Dermis microvascular lymphatic vessel endothelial cell (primary cell): ENCODE measurements around the gene GID8. TPM values are rescaled to one million over a fixed set of nuclear protein-coding genes. Genes with fewer than 3 reads are reported as not detected.

Experiments
- DNase-seq, 2 donors: peaks; one replicate each; pipeline versions ENCODE4 v3.0.0 to v3.0.0-alpha.2; 2010; ENCODE audit warnings: low read depth in 2 of 2
- total RNA-seq: library from RNA; depleted of rRNA; stranded (reverse); fragments of >200 nt; gene quantifications from 2 replicates; pipeline ENCODE4 v1.2.1, GENCODE V29; 2014

GID8 gene
- total RNA-seq, 1 donor from 2014 or later: 34.8 TPM

- peak; percentile 73 for DNase-seq
Measured at GRCh38 chr20:62921119-62921687, 16.7 kb upstream of the GID8 start.

DNA sequence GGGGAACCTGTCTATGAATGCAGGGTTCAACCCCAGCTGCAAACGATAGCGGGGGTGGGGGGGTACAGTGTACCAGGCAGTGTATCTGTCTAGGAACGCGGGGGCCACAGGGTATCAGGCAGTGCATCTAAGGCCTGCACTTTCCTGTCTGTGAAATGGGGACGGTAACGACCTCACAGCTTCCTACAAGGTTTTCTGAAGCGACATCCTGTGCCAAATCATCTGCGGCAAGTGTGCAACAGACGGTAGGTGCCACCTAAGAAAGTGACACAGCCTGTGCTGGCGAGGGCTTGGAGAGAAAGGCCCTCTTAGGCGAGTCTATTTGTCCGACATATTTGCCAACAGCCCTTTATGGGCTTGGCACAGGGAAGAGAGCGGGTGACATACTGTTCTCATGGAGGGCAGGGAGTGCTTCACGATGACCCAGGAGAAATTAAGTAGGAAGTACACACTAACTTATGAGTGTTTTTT, 15.5 kb upstream of the GID8 start:
- DNase-seq: no peak

DNA sequence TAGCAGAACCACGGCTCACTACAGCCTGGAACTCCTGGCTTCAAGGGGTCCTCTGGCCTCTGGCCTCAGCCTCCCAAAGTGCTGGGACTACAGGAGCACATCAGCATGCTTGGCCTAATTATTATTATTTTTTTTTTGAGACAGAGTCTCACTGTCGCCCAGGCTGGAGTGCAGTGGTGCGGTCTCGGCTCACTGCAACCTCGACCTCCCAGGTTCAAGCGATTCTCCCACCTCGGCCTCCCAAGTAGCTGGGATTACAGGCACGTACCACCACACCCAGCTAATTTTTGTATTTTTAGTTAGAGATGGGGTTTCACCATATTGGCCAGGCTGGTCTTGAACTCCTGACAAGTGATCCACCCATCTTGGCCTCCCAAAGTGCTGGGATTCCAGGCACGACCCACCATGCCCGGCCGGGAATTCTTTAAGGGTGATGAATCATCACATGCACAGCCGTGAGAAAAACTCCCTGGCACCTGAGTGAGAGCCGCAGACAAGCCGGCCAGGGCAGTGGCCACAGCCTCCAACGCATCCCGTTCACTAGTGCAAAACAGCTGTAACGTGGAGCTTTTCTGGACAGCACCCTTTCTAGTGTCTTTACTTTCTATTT, 14.8 kb upstream of the GID8 start:
- DNase-seq: peak in 1 of 2 donors; percentile 89

- DNase-seq: no peak
Measured at GRCh38 chr20:62923669-62924441, 14.1 kb upstream of the GID8 start.

- peak in 1 of 2 donors; percentile 38 for DNase-seq
Measured at GRCh38 chr20:62924442-62925075, 13.4 kb upstream of the GID8 start.

DNA sequence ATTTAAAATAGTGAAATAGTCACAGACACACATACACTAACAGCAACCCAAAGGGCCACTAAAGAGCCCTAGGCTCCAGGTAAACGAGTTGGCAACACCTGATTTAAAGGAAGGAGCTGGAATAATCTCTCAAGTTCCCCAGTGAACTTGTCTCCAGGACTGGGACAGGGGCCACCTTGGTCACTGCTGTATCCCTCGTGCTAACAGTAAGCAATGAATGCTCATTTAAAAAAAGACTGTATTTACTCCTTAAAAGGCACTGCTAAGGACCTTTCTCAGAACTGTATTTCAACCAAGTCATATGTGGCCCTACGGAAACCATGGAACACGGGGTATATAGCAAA, 12.9 kb upstream of the GID8 start:
- DNase-seq: no peak

GRCh38 chr20:62925420-62926228, 12.3 kb upstream of the GID8 start:
- DNase-seq: peak in 1 of 2 donors; percentile 31

- DNase-seq: peak; percentile 68 to 89
Measured at GRCh38 chr20:62926229-62927127, 11.5 kb upstream of the GID8 start, which contains the start of gene DIDO1. DIDO1 (minus strand) TSS chr20:62926505.

- no peak for DNase-seq
Measured at GRCh38 chr20:62927128-62927705, 10.7 kb upstream of the GID8 start.

DNA sequence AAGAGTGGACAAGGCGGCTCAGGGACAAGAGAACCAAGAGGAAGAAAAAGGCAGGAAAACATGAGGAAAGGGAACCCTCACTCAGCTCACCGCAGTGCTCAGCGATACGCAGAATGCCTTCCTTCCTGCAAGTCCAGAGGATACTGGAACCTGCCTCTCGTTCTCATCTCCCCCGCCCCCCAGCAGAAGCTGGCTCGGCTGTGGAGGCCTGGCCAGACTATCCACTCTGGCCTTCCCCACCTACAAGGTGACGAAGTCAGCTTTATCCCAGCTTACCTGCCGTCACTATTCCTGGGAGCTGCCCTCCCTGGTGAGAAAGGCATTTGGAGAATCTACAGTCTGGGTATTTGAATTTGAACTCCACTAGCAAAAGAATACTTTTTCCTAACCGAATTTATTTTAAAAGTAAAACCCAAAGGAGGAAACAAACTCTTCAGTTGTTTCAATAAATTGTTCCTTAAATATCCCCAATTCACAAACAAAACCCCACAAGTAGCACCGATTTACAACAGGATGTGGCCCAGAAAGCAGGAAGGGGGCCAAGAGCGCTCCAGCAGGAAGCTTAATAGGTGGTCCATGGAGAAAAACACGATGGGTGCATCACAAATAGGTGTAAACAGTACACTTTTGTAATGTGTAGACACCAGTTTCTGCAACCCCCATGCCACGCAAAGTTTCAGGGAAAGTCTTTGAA, 9.6 kb upstream of the GID8 start:
- peak in 1 of 2 donors; percentile 33 for DNase-seq

GRCh38 chr20:62929051-62929538, 8.9 kb upstream of the GID8 start:
- DNase-seq: peak in 1 of 2 donors; percentile 66

GRCh38 chr20:62931464-62931863, 6.5 kb upstream of the GID8 start:
- DNase-seq: no peak

DNA sequence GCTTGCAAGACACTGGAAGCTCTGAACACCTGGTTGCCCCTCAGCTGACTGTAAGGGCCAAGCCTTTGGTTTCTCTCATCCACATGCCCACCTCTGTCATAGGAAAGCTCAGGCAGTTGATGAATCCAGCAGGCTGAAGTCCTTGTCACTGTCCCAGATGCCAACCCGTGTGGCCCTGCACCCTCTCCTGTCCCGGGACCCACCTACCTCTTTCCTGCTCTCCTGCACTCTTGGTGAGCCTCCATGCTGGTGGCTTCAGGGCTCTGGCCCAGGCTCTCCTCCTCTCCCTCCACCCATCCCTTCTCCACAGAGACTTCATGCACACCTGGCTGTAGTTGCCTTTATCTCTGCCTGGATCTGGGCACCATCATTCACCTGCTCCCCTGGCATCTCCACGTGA, 4.0 kb upstream of the GID8 start:
- no peak for DNase-seq

- DNase-seq: no peak
Measured at GRCh38 chr20:62935204-62935967, 2.6 kb upstream of the GID8 start.

GRCh38 chr20:62935968-62936585, 1.9 kb upstream of the GID8 start:
- no peak for DNase-seq

DNA sequence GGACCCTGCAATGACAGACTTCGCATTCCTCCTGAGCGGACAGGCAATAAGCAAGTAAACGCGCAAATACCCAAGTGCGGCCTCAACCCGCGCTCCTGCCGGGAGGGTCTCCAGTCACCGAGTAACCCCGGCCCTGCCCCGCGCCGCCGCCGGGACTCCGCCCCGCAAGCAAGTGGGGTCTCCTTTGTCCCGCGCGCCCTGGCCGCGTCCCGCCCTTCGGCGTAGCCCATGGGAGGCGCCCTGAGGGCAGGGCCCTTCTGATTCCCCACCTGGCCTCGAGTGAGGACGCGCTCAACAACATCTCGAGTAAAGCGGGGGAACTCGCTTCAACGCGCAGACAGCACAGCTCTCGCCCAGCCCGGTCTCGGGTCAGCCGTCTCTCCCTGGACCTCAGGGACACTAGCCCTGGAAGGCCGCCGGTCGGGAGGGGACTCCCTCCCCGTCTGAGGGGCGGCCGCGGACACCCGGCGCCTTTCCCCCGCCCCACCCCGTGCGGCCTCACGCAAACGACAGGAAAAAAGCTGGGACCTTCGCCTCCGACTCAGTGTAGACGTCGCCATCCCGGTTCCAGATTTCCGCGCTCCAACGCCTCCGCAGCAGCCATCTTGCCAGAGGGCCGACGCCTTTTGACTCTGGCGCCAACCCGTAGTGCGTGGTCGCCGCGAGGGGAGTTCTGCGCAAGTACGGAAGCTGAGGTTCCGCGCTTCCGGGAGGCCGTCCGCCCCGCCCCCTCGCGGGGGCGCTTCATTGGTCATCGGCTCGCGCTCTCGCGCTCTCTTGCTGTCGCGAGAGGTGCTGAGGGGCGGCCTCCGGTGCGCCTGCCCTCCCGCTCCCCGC, 461 bp upstream of the GID8 start:
- peak; percentile 94 to 97 for DNase-seq

- DNase-seq: no peak
Measured at GRCh38 chr20:62940875-62941274, 2.9 kb downstream of the GID8 start.
